A549 (cell line): ENCODE data around the gene SPATA17.

Source experiments
- RAD21 ChIP-seq, 2 experiments: fragments of >200 bp in 1 of 2; sonication (Bioruptor Twin) in 1 of 2; formaldehyde crosslinking in 1 of 2; IDR thresholded peaks in 1 of 2; conservative IDR thresholded peaks in 1 of 2; 2 replicates in 1 of 2; 3 replicates in 1 of 2; pipeline ENCODE4 v1.6.1; 2012 to 2018; ENCODE audit warnings: inconsistent platforms in 1 of 2
- RARB ChIP-seq: fragments of 250-450 bp; sonication (Bioruptor Pico); IDR thresholded peaks from 2 replicates; pipeline ENCODE4 v1.8.0; 2021; ENCODE audit warnings: mild to moderate bottlenecking, moderate library complexity
- SREBF2 ChIP-seq: fragments of 450-650 bp; IDR thresholded peaks from 2 replicates; pipeline ENCODE4 v1.6.1; 2014; ENCODE audit warnings: mild to moderate bottlenecking, moderate library complexity

DNA sequence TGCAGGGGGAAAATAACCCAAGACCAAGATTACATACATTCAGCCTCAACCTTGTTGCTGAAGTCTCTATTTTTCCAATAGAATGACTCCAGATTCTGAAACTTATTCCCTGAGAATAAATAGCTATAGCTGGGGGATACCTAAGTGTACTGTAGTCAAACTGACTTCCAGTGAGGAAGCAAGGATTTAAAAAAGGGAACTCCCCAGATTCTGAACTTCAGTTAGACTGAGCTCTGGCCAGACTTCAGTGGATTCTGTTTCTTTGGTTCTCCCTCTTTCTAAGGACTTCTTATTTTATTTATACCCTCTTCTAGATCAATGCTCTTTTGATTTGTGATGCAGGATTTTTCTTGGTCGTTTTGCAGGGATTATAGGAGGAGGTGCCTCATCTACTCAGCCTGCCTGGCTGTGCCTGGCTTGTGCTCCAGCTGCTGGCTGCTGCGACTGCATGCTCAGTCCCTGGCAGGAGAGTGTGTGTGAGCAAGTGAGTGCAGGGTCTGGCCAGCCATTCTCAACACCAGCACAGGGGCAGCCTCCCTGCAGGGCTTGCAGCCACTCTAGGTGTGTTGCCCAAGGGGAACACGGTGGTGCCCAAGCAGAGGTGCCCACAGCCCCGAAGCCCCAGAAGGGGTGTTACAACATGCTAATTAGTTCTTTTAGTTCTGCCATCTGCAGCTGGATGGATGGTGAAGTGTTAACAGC, 43.0 kb downstream of the SPATA17 start:
- TF ChIP-seq SREBF2: no peak
- TF ChIP-seq RARB: no peak
- no peak for TF ChIP-seq RAD21 (conservative IDR thresholded peaks at IDR 0.05 in 1 of 2, IDR thresholded peaks at IDR 0.05 in 1 of 2)
